Astrocyte (in vitro differentiated cells and primary cell): Measurements from ENCODE around the gene LAMA1.

Source experiments
- CTCF ChIP-seq: IDR thresholded peaks from 2 replicates; pipeline ENCODE4 v1.5.1; 2011; ENCODE audit warnings: low read depth, mild to moderate bottlenecking, inconsistent platforms, low read length, moderate library complexity; ENCODE audit not compliant: insufficient read depth
- EZH2 ChIP-seq: IDR thresholded peaks from 2 replicates; pipeline ENCODE4 v1.6.1; 2012; ENCODE audit warnings: mild to moderate bottlenecking, low read length, inconsistent platforms; ENCODE audit not compliant: insufficient read depth

- TF ChIP-seq EZH2 (no peak), CTCF (no peak)
These were observed 174.9 kb downstream of the LAMA1 start for GRCh38 chr18:6942742-6943141.
